K562 (cell line): ENCODE data around the gene DENND1A.
A peak's percentile ranks its signal among the peaks of the same experiment; 100 is the strongest.

Source experiments
- CC2D1A ChIP-seq: fragments of 450-650 bp; IDR thresholded peaks from 2 replicates; pipeline ENCODE4 v1.6.1; 2017; ENCODE audit warnings: mild to moderate bottlenecking
- COPS2 ChIP-seq: fragments of 450-650 bp; conservative IDR thresholded peaks from 2 replicates; pipeline ENCODE4 v1.6.1; 2016; ENCODE audit warnings: mild to moderate bottlenecking, moderate library complexity
- CTCF ChIP-seq, 3 experiments: IDR thresholded peaks in 2 of 3; conservative IDR thresholded peaks in 1 of 3; 2 replicates each; pipeline ENCODE4 v1.5.1; 2011 to 2012; ENCODE audit warnings: low read length in 3 of 3, mild to moderate bottlenecking in 3 of 3, control low read depth in 2 of 3, improper control_type of control experiment in 1 of 3, inconsistent platforms in 1 of 3, low read depth in 1 of 3, mixed read lengths in 1 of 3, moderate library complexity in 1 of 3; ENCODE audit not compliant: insufficient read depth in 2 of 3
- GATA2 ChIP-seq: sonication (generic); formaldehyde crosslinking; IDR thresholded peaks from 2 replicates; pipeline ENCODE4 v1.4.0; 2020; ENCODE audit warnings: mild to moderate bottlenecking, missing genetic modification reagents
- KDM5B ChIP-seq: fragments of 200-600 bp; sonication (generic); IDR thresholded peaks from 2 replicates; pipeline ENCODE4 v1.6.1; 2012; ENCODE audit warnings: low read depth, mild to moderate bottlenecking, moderate library complexity, low read length, control low read depth, inconsistent platforms; ENCODE audit not compliant: insufficient replicate concordance
- MYC ChIP-seq, 2 experiments: fragments of 250-450 bp in 1 of 2; sonication (Bioruptor Pico) in 1 of 2; IDR thresholded peaks; 2 replicates each; pipeline versions ENCODE4 v1.5.1 to v1.6.1; 2012 to 2021; ENCODE audit warnings: low read depth in 2 of 2, borderline replicate concordance in 1 of 2, improper control_type of control experiment in 1 of 2, low read length in 1 of 2, mild to moderate bottlenecking in 1 of 2, moderate library complexity in 1 of 2
- RBM34 ChIP-seq: fragments of 200-400 bp; formaldehyde crosslinking; IDR thresholded peaks from 2 replicates; pipeline ENCODE4 v1.6.1; 2018; ENCODE audit warnings: low read length, borderline replicate concordance; ENCODE audit not compliant: insufficient read depth
- SMC3 ChIP-seq: conservative IDR thresholded peaks from 2 replicates; pipeline ENCODE4 v1.6.1; 2011; ENCODE audit warnings: low read depth, low read length, improper control_type of control experiment; ENCODE audit not compliant: insufficient read depth
- SOX6 ChIP-seq: fragments of 450-650 bp; IDR thresholded peaks from 2 replicates; pipeline ENCODE4 v1.6.1; 2014; ENCODE audit warnings: mild to moderate bottlenecking
- ZBTB43 ChIP-seq: sonication (generic); formaldehyde crosslinking; IDR thresholded peaks from 2 replicates; pipeline ENCODE4 v1.8.0; 2023; ENCODE audit warnings: mild to moderate bottlenecking, missing genetic modification reagents
- ZNF124 ChIP-seq: sonication (generic); formaldehyde crosslinking; IDR thresholded peaks from 2 replicates; pipeline ENCODE4 v1.8.1; 2022; ENCODE audit warnings: missing genetic modification reagents
- ZNF174 ChIP-seq: fragments of 250-450 bp; sonication (Bioruptor Pico); IDR thresholded peaks from 2 replicates; pipeline ENCODE4 v1.4.0; 2020; ENCODE audit warnings: mild to moderate bottlenecking
- ZNF668 ChIP-seq: fragments of 250-450 bp; sonication (Bioruptor Pico); IDR thresholded peaks from 2 replicates; pipeline ENCODE4 v1.8.0; 2022; ENCODE audit warnings: mild to moderate bottlenecking, inconsistent platforms
- TF ChIP-seq, protein P1 (sequence below), 2 experiments: fragments of 450-650 bp in 1 of 2; sonication (generic) in 1 of 2; formaldehyde crosslinking in 1 of 2; IDR thresholded peaks in 1 of 2; conservative IDR thresholded peaks in 1 of 2; 2 replicates each; pipeline versions ENCODE4 v1.6.1 to v1.8.1; 2016 to 2023; ENCODE audit warnings: mild to moderate bottlenecking in 2 of 2, moderate library complexity in 2 of 2, inconsistent platforms in 1 of 2, missing genetic modification reagents in 1 of 2

- TF ChIP-seq ZNF124 (no peak), SMC3 (no peak), COPS2 (no peak), GATA2 (CRISPR knock-in tag) (no peak), RBM34 (no peak), CTCF (IDR thresholded peaks at IDR 0.05 in 2 of 3, conservative IDR thresholded peaks at IDR 0.05 in 1 of 3; ENCODE audit: insufficient read depth in 2 of 3, low read depth in 1 of 3, low read length in 3 of 3) (peak in 1 of 3 experiments; percentile 16; a peak in 2 of 6 replicates), ZNF668 (CRISPR knock-in tag) (no peak), KDM5B (no peak), SOX6 (no peak), CC2D1A (no peak), MYC (IDR thresholded peaks at IDR 0.05; ENCODE audit: low read depth, low read length) (no peak), MYC (CRISPR knock-in tag; IDR thresholded peaks at IDR 0.05; ENCODE audit: borderline replicate concordance, low read depth) (no peak), ZNF174 (CRISPR knock-in tag) (no peak), ZBTB43 (CRISPR knock-in tag) (no peak)
- TF ChIP-seq, protein P1, sequence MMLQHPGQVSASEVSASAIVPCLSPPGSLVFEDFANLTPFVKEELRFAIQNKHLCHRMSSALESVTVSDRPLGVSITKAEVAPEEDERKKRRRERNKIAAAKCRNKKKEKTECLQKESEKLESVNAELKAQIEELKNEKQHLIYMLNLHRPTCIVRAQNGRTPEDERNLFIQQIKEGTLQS (IDR thresholded peaks at IDR 0.05) = no peak
- TF ChIP-seq, protein P1 (CRISPR knock-in tag; conservative IDR thresholded peaks at IDR 0.05) = no peak
Observed at GRCh38 chr9:123940721-123941523, 11.0 kb upstream of the DENND1A start.
